SK-N-MC (cell line): ENCODE data around the gene SHROOM2.

Experiments
- EZH2 ChIP-seq: fragments of 200-600 bp; sonication (generic); IDR thresholded peaks from one replicate; pipeline ENCODE4 v1.6.1; 2017; ENCODE audit warnings: antibody characterized with exemption
- FOXP2 ChIP-seq: optimal IDR thresholded peaks from 2 replicates; pipeline ENCODE3; 2011; ENCODE audit warnings: mild to moderate bottlenecking, moderate library complexity; ENCODE audit not compliant: insufficient read depth; ENCODE audit errors: extremely low read length, control extremely low read depth
- POLR2AphosphoS5 ChIP-seq: IDR thresholded peaks from 2 replicates; pipeline ENCODE4 v1.6.1; 2012; ENCODE audit warnings: mild to moderate bottlenecking, low read depth, low read length, borderline replicate concordance

DNA sequence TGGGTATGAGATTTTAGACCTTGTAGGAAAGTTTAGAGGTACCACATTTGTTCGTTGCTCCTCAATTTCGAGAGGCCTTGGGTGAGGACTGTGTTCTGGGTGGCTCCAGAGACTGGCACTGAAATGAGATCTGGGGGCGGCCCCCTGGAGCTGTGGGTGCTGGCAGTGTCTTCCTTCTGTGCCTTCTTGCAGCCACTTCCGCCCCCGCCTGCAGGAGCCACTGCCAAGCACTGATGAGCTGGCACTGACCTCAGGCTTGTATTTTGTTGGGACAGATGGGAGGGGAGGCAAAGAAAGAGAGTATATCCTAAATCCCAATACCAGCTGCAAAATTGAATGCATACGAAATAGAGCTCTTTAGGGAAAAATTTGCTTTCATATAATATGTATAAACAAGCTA lies 116.4 kb downstream of the SHROOM2 start:
- no peak for TF ChIP-seq POLR2AphosphoS5
- TF ChIP-seq EZH2 = no peak
- TF ChIP-seq FOXP2 = no peak
